Germinal center (tissue), 1 donor: ENCODE results near the gene LILRB2.
"Not testable (repeated sequence)": the region's sequence is repeated elsewhere in the genome, so short reads cannot be mapped to it uniquely, and the experiment has no call there.

ENCODE experiments used
- DNase-seq: peaks from one replicate; pipeline ENCODE4 v3.0.0; 2012; ENCODE audit warnings: mixed read lengths, low spot score

Gene LILRB2

DNA sequence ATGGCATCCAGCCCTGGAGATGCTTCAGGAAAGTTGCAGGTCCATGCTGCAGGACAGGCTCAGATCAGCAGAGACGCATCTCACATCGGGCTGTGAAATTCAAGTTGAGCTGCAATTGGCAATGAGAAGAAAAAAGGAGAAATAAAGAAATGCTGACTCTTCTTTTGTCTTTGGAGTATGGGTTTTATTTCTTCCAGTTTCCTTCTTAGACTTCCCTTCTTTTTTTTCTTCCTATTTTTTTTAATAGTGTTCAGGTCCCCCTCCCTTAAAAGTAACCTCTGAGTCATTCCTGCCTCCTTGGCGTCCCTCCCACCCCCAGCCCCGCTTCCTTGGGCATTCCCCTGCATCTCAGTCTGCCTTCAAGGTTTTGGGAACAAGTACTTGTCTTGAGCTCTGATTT is 9.3 kb downstream of the LILRB2 start:
- not testable (repeated sequence) for DNase-seq

- DNase-seq, result no peak
These were observed 9.8 kb downstream of the LILRB2 start for GRCh38 chr19:54271106-54271505.

DNA sequence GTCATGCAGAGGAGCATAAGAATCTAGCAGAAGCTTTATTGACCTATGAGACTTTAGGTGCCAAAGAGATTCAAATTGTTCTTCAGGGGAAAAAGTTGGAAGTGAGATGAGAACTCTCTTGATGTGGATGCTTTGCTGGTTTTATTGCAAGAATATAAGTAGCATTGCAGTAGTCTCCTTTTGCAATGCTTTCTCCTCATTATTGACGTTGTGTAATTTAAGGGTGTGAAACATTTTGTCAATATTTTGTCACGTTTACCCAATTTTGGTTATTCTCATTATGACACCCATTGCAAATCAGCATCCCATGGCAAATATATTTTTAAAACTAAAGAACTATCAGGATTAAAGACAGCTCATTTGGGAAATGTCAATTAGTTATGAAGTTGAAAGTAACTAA is 12.0 kb downstream of the LILRB2 start:
- DNase-seq, result no peak

GRCh38 chr19:54266133-54266532 is 14.8 kb downstream of the LILRB2 start:
- peak; percentile 60 for DNase-seq

DNA sequence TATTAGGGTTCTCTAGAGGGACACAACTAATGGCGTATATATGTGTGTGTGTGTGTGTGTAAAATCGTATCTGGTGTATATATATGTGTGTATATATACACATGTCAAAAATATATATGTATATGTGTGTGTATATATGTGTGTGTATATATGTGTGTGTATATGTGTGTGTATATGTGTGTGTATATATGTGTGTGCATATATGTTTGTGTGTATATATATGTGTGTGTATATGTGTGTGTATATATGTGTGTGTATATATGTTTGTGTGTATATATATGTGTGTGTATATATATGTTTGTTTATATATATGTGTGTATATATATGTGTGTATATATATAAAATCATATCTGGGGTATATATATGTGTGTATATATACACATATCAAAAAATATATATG is 18.4 kb downstream of the LILRB2 start:
- no peak for DNase-seq

GRCh38 chr19:54262066-54262465 is 18.8 kb downstream of the LILRB2 start:
- no peak for DNase-seq

DNA sequence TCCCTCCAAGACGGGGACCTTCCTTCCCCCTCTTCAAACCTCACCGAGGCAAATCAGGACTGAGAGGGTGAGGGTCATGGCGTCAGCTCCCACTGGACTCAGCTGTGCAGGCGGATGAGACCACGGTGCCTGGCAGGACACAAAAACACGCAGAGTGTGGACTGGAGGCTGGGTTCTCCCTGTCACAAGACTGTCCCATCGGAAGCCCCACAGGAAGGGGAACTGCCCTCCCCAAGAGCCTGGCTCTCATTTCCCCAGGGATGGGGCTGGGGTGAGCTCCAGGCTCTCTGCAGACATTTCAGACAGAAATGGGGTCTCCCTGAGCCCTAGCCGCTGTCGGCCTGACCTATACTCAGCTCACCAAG is 23.8 kb downstream of the LILRB2 start, which contains the start of gene LILRB5:
LILRB5 (minus strand) TSS at position 158 of the 365 bp plus-strand sequence; CDS start at position 78, 80 bp downstream.
- no peak for DNase-seq

- no peak for DNase-seq
These were observed 24.4 kb downstream of the LILRB2 start for GRCh38 chr19:54256250-54257115.

GRCh38 chr19:54255105-54255775 is 25.7 kb downstream of the LILRB2 start:
- DNase-seq, result no peak

GRCh38 chr19:54254195-54254906 is 26.6 kb downstream of the LILRB2 start:
- no peak for DNase-seq

DNA sequence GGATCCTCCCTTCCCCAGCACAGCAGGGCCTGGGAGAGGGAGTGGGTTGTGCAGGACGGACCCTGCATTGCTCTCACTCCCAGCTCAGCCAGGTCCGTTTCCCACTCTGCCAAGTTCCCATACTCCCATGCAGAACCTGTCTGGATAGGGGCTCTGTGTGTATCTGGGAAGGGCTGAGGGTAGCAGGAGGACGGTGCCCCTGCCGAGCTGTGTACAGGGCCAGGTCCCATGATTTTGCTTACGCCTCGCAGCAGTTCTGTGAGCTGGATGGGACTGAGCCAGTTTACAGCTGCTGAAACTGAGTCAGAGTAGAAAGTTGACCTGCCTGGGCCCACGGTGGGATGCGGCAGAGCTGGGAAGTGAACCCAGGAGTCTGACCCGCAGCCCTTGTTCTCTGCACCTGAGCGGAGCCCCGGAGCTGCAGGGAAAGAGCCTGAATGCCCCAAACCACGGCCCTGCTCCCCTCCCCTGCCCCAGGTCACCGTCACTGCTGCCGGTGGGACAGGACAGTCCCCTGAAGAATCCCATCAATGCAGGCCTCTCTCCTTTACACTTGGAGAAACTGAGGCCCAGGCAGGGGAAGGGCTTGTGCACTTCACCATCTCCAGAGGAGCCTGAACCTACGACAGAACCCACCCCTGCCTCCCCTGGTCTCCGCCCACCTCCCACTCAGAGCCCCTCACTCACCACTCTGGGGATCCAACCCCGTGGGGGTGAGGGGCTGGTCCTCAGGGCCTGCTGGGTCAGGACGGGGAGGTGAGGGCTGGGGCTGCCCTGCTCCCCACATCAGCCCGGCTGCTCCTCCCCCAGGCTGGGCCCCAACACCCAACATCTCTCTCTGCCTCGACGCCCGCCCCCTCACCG is 27.3 kb downstream of the LILRB2 start:
- no peak for DNase-seq

GRCh38 chr19:54252845-54253244 is 28.1 kb downstream of the LILRB2 start:
- DNase-seq, result no peak

DNA sequence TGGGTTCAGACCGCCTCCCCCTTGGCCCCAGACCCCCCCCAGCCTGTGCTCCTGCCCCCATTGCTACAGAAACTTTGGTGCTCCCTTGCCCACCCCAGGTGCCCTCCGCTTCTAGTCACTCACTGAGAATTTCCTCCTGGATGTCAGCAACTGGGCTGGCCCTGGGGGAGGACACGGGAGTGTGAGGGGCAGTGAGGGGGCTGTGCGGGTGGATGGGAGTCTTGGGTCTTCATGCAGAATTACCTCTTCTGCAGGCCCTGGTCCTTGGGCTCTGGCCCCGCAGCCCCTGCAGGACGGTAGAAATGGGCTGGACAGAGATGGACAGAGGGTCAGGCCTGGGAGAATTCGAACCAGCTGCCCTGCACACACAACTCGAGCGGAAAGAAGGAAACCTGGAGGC is 28.7 kb downstream of the LILRB2 start:
- DNase-seq, result no peak

GRCh38 chr19:54248016-54248601 is 32.8 kb downstream of the LILRB2 start:
- no peak for DNase-seq

- DNase-seq, result no peak
These were observed 33.6 kb downstream of the LILRB2 start for GRCh38 chr19:54247106-54247930.

- DNase-seq, result no peak
These were observed 35.0 kb downstream of the LILRB2 start for GRCh38 chr19:54245936-54246335.

DNA sequence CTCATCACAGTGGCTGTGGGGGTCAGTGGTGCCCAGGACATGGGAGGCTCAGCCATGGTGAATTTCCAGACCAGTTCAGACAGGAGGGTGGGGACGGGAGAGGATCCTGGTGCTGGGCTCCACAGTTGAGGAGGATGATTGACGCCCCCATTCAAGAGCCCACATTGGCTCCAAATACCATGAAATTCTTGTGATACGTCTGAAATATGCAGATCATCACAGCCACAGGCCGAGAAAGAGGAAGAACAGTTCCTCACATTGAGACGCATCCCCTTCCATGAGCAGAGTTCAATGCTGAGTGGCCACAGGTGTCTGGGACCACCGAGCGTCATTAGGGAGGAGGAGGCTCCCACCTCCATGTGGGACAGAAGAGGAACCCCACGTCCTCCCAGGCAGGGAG is 37.1 kb downstream of the LILRB2 start:
- DNase-seq, result not testable (repeated sequence)

GRCh38 chr19:54242646-54243045 is 38.3 kb downstream of the LILRB2 start, which contains the start of gene LILRA6:
Gene LILRA6, minus strand, starts transcription at chr19:54242790.
- DNase-seq, result not testable (repeated sequence)

- DNase-seq, result not testable (repeated sequence)
These were observed 38.7 kb downstream of the LILRB2 start for GRCh38 chr19:54242234-54242633.
